ENCODE measurements around the gene THAP5. TPM values are rescaled to one million over a fixed set of nuclear protein-coding genes. Genes with fewer than 3 reads are reported as not detected.

Gene THAP5
- polyA plus RNA-seq, 2 of the 4 experiments (the other 2 are of a cell fraction): 20.5 to 27.4 TPM

GRCh38 chr7:108525327-108525984 lies 44.0 kb downstream of the THAP5 start:
- under 1% methylated on average over 22 of the region's 22 CpGs for WGBS (ENCODE audit: missing lambda C conversion rate)
- H3K4me2 ChIP-seq: peak overlapping the region; percentile 94
- peak overlapping the region; percentile 78 for H3K4me3 ChIP-seq
- H3K9me3 ChIP-seq: no peaks in the 10 kb centered on the region
- peak; percentile 66 to 83 for DNase-seq (ENCODE audit: low read depth in 1 of 2, low spot score in 1 of 2)
- H3K4me1 ChIP-seq: peaks cover 10% of the 10 kb centered on the region
- H3K27ac ChIP-seq: peak overlapping the region; percentile 72 to 83
- TF ChIP-seq MAFK (IDR thresholded peaks at IDR 0.05; ENCODE audit: partially characterized antibody) (no peak), BCL3 (IDR thresholded peaks at IDR 0.05) (no peak), PHF8 (IDR thresholded peaks at IDR 0.05; ENCODE audit: borderline replicate concordance, low read depth) (0 out of 2 replicates have a peak, but pooled peaks have one; percentile 90), FOSL2 (IDR thresholded peaks at IDR 0.05) (peak; percentile 30; the same call in 1 of the 2 replicates), FOSL2 (CRISPR knock-in tag; IDR thresholded peaks at IDR 0.05) (peak; percentile 96), PBX3 (IDR thresholded peaks at IDR 0.05) (no peak), HOXB13 (CRISPR knock-in tag; IDR thresholded peaks at IDR 0.05; ENCODE audit: low read depth) (no peak), KDM1A (IDR thresholded peaks at IDR 0.05; ENCODE audit: low read depth) (no peak), ZC3H11A (IDR thresholded peaks at IDR 0.05) (no peak), CBX2 (IDR thresholded peaks at IDR 0.05; ENCODE audit: borderline replicate concordance, low read depth) (no peak), MYC (IDR thresholded peaks at IDR 0.05; ENCODE audit: borderline replicate concordance, low read length) (no peak), CEBPB (IDR thresholded peaks at IDR 0.05) (peak in 1 of 2 experiments; percentile 36; a peak in 1 of 4 replicates), POLR2AphosphoS2 (conservative IDR thresholded peaks at IDR 0.05; ENCODE audit: low read length) (no peak), E2F6 (IDR thresholded peaks at IDR 0.05; ENCODE audit: borderline replicate concordance, low read depth) (no peak), JUNB (IDR thresholded peaks at IDR 0.05) (no peak), FOSB (CRISPR knock-in tag; IDR thresholded peaks at IDR 0.05) (no peak), RFX5 (IDR thresholded peaks at IDR 0.05) (no peak)
- no peak for FAIRE-seq
- ChIA-PET POLR2A (interaction anchor here (0.6 to 2.0 kb wide), 4 partner anchors 8 to 44 kb away, joined by 3 to 18 read pairs (median 4); partner anchors contain the start of genes DNAJB9 and THAP5), CTCF (interaction anchor here (0.6 to 2.6 kb wide), 4 partner anchors 10 to 418 kb away, joined by 3 to 12 read pairs (median 3); no protein-coding TSS in a partner anchor)
- ATAC-seq: peak; percentile 82 to 89

GRCh38 chr7:108522780-108523179 lies 46.7 kb downstream of the THAP5 start:
- TF ChIP-seq MAFK (IDR thresholded peaks at IDR 0.05; ENCODE audit: partially characterized antibody) (peak; percentile 30), KDM1A (IDR thresholded peaks at IDR 0.05; ENCODE audit: low read depth) (no peak), ATOH8 (CRISPR knock-in tag; IDR thresholded peaks at IDR 0.05; ENCODE audit: low read depth) (no peak)
- Histone ChIP-seq H3K9me3 (no peaks in the 10 kb centered on the region), H3K4me2 (no peak overlapping the region), H3K4me1 (peaks cover 10% of the 10 kb centered on the region), H3K4me3 (no peak overlapping the region), H3K27ac (no peak overlapping the region)
- ChIA-PET POLR2A (no interaction called here), CTCF (no interaction called here)
- FAIRE-seq (no peak), ATAC-seq (no peak), DNase-seq (ENCODE audit: low read depth in 1 of 2, low spot score in 1 of 2) (no peak)
- WGBS (ENCODE audit: missing lambda C conversion rate): 91% methylated on average over 2 of the region's 2 CpGs

- WGBS (ENCODE audit: missing lambda C conversion rate): 95% methylated on average over 3 of the region's 3 CpGs
- Histone ChIP-seq H3K27ac (no peak overlapping the region), H3K4me3 (no peak overlapping the region), H3K9me3 (no peaks in the 10 kb centered on the region), H3K4me1 (no peaks in the 10 kb centered on the region), H3K4me2 (no peak overlapping the region)
- ATAC-seq (no peak), DNase-seq (ENCODE audit: low read depth in 1 of 2, low spot score in 1 of 2) (no peak), FAIRE-seq (no peak)
- CTCF ChIA-PET: interaction anchor here (1.2 to 3.5 kb wide), 2 partner anchors 21 to 643 kb away, joined by 3 to 17 read pairs; no protein-coding TSS in a partner anchor
- POLR2A ChIA-PET: interaction anchor here (1.1 kb wide), 1 partner anchor 8 kb away, joined by 4 read pairs; the partner anchor contains the start of gene PNPLA8
- no peak for TF ChIP-seq CHD2 (IDR thresholded peaks at IDR 0.05; ENCODE audit: low read length, partially characterized antibody)
- TF ChIP-seq FOSL2 (IDR thresholded peaks at IDR 0.05): no peak
- TF ChIP-seq FOSL2 (CRISPR knock-in tag; IDR thresholded peaks at IDR 0.05): no peak
- no peak for TF ChIP-seq ZSCAN20 (CRISPR knock-in tag; IDR thresholded peaks at IDR 0.05)
- no peak for TF ChIP-seq RAD21 (conservative IDR thresholded peaks at IDR 0.05 in 1 of 2, IDR thresholded peaks at IDR 0.05 in 1 of 2)
- no peak for TF ChIP-seq EHMT2 (IDR thresholded peaks at IDR 0.05; ENCODE audit: low read depth)
- TF ChIP-seq GATA3 (IDR thresholded peaks at IDR 0.05; ENCODE audit: borderline replicate concordance): no peak
- TF ChIP-seq EHF (CRISPR knock-in tag; IDR thresholded peaks at IDR 0.05): no peak
- no peak for TF ChIP-seq CEBPB (IDR thresholded peaks at IDR 0.05)
- TF ChIP-seq ZFP36 (IDR thresholded peaks at IDR 0.05; ENCODE audit: borderline replicate concordance, partially characterized antibody): no peak
- no peak for TF ChIP-seq HEYL (CRISPR knock-in tag; IDR thresholded peaks at IDR 0.05)
- no peak for TF ChIP-seq HES2 (IDR thresholded peaks at IDR 0.05)
- TF ChIP-seq JUN (IDR thresholded peaks at IDR 0.05): no peak
- no peak for TF ChIP-seq CBX2 (IDR thresholded peaks at IDR 0.05; ENCODE audit: borderline replicate concordance, low read depth)
- TF ChIP-seq MAX (IDR thresholded peaks at IDR 0.05): no peak
Observed at GRCh38 chr7:108517951-108518350, 51.6 kb downstream of the THAP5 start.
